T-helper 17 cell (primary cell): Measurements from ENCODE around the gene CARS1. TPM values are rescaled to one million over a fixed set of nuclear protein-coding genes. Genes with fewer than 3 reads are reported as not detected.

Experiments used
- total RNA-seq, 4 donors: library from RNA in 2 of 4; stranded (reverse) in 2 of 4; gene quantifications; one replicate each; pipeline ENCODE4 v1.2.3 and lab custom pipeline; 2022 to 2026

The CARS1 gene
- total RNA-seq, 2 donors from 2014 or later: 41.4 to 52.0 TPM

Other genes with a start within 250 kb of the CARS1 start
- 1 to 10 TPM in 1 of 2 donors, under 1 TPM in 1; 0.91 to 2.6 TPM for gene CDKN1C, start 171.6 kb downstream of the CARS1 start, total RNA-seq
- 1 to 10 TPM in 1 of 2 donors, under 1 TPM in 1; 0.96 to 2.8 TPM for gene PHLDA2, start 128.0 kb downstream of the CARS1 start, total RNA-seq
- 100 to 1,000 TPM; 229 to 275 TPM for gene NAP1L4, start 65.1 kb downstream of the CARS1 start, total RNA-seq
- 1 to 10 TPM; 6.8 to 8.1 TPM for gene OSBPL5, start 107.9 kb upstream of the CARS1 start, total RNA-seq
- gene MRGPRG, start 161.4 kb upstream of the CARS1 start, total RNA-seq: not detected
- not detected for gene MRGPRE, start 175.0 kb upstream of the CARS1 start, total RNA-seq